CD4-positive, alpha-beta memory T cell (primary cell): ENCODE measurements around the gene LYPD4. TPM values are rescaled to one million over a fixed set of nuclear protein-coding genes. Genes with fewer than 3 reads are reported as not detected.

ENCODE experiments used
- CTCF ChIA-PET: fragments of 350-600 bp; sonication (Branson Sonifier 250); formaldehyde crosslinking; loops from one replicate; lab custom pipeline; 2021; ENCODE audit warnings: inconsistent platforms; ENCODE audit not compliant: partially characterized antibody; lab: Charles Lee
- POLR2A ChIA-PET: fragments of 350-600 bp; sonication (Branson Sonifier 250); formaldehyde crosslinking; loops from one replicate; lab custom pipeline; 2021; ENCODE audit not compliant: partially characterized antibody; lab: Charles Lee
- DNase-seq, 5 donors: peaks; one replicate each; pipeline versions ENCODE4 v3.0.0 to v3.0.0-alpha.2; 2020 to 2022; ENCODE audit warnings: mixed read lengths in 1 of 5
- H3K27ac ChIP-seq: one replicate; pipeline ENCODE4 v1.7.0; 2013; ENCODE audit warnings: low read depth, low read length
- H3K27me3 ChIP-seq: 2 replicates; pipeline ENCODE4 v1.7.0; 2013; ENCODE audit warnings: mild to moderate bottlenecking, low read length, moderate library complexity; ENCODE audit not compliant: insufficient read depth
- H3K36me3 ChIP-seq: 2 replicates; pipeline ENCODE4 v1.7.0; 2013; ENCODE audit warnings: mild to moderate bottlenecking, low read length, moderate library complexity; ENCODE audit not compliant: insufficient read depth
- H3K4me1 ChIP-seq: 2 replicates; pipeline ENCODE4 v1.7.0; 2013; ENCODE audit warnings: mild to moderate bottlenecking, low read length, moderate library complexity; ENCODE audit not compliant: insufficient read depth
- H3K4me3 ChIP-seq, 2 donors: one replicate each; pipeline ENCODE4 v1.7.0; 2013; ENCODE audit warnings: low read length in 2 of 2, mild to moderate bottlenecking in 1 of 2
- H3K9me3 ChIP-seq, 2 donors: one replicate each; pipeline ENCODE4 v1.7.0; 2013; ENCODE audit warnings: low read length in 2 of 2, control low read depth in 1 of 2; ENCODE audit not compliant: control insufficient read depth in 1 of 2
- H3K27ac Mint-ChIP-seq, 7 donors: one replicate each; pipeline ENCODE4 v1.8.0; 2020 to 2021; ENCODE audit warnings: mixed read lengths in 7 of 7, mild to moderate bottlenecking in 6 of 7, inconsistent platforms in 3 of 7, moderate library complexity in 3 of 7
- H3K27me3 Mint-ChIP-seq, 2 donors: one replicate each; pipeline ENCODE4 v1.8.0; 2020 to 2021; ENCODE audit warnings: mixed read lengths in 2 of 2
- H3K36me3 Mint-ChIP-seq, 2 donors: one replicate each; pipeline ENCODE4 v1.8.0; 2020 to 2021; ENCODE audit warnings: mixed read lengths in 2 of 2, inconsistent platforms in 1 of 2, mild to moderate bottlenecking in 1 of 2
- H3K4me1 Mint-ChIP-seq, 4 donors: one replicate each; pipeline ENCODE4 v1.8.0; 2020 to 2021; ENCODE audit warnings: mixed read lengths in 4 of 4, mild to moderate bottlenecking in 1 of 4
- H3K4me3 Mint-ChIP-seq, 8 donors: one replicate each; pipeline ENCODE4 v1.8.0; 2020 to 2021; ENCODE audit warnings: mixed read lengths in 8 of 8, mild to moderate bottlenecking in 7 of 8, moderate library complexity in 6 of 8, inconsistent platforms in 3 of 8
- H3K9me3 Mint-ChIP-seq, 8 donors: one replicate each; pipeline ENCODE4 v1.8.0; 2020 to 2021; ENCODE audit warnings: mixed read lengths in 8 of 8, mild to moderate bottlenecking in 5 of 8, inconsistent platforms in 3 of 8, moderate library complexity in 1 of 8
- intact Hi-C: fragments of 100-400 bp; cut with micrococcal nuclease; formaldehyde crosslinking; loops from one replicate; pipeline ENCODE4 v1.15.1; 2023
- polyA plus RNA-seq, 2 donors: library from polyadenylated mRNA; unstranded; fragments of 300-500 nt; fragmentation: Illumina TruSeq; gene quantifications; one replicate each; pipeline ENCODE4 v1.2.3, GENCODE V29; 2021
- total RNA-seq, 2 experiments: library from RNA; stranded (reverse); gene quantifications; one replicate each; pipeline ENCODE4 v1.2.3, GENCODE V29; 2021

LYPD4 gene
- total and polyA plus RNA-seq, 4 experiments from 2014 or later = not detected

GRCh38 chr19:41887711-41888382, 43.4 kb upstream of the LYPD4 start:
- Mint-ChIP-seq H3K36me3 (peaks cover 42 to 64% of the 10 kb centered on the region in 2 donors), H3K9me3 (no peaks in the 10 kb centered on the region), H3K27ac (peak overlapping the region; percentile 90 to 99 (median 97)), H3K4me1 (peaks cover 27 to 78% (median 56%) of the 10 kb centered on the region in 4 donors), H3K4me3 (peak overlapping the region; percentile 86 to 99 (median 96)), H3K27me3 (no peaks in the 10 kb centered on the region)
- peak overlapping the region; percentile 82 for H3K27ac ChIP-seq
- no peaks in the 10 kb centered on the region for H3K9me3 ChIP-seq
- intact Hi-C loops = loop anchor here (1.0 to 2.0 kb wide), 7 partner anchors 13 to 71 kb away; partner anchors contain the start of genes ERFL, RABAC1 and RPS19
- DNase-seq = peak; percentile 78 to 94 (median 82)
- CTCF ChIA-PET = interaction anchor here (0.7 to 8.9 kb wide), 10 partner anchors 12 to 63 kb away, joined by 3 to 142 read pairs (median 4); partner anchors contain the start of genes CD79A, ERFL and RPS19
- POLR2A ChIA-PET = interaction anchor here (1.1 to 13.9 kb wide), 16 partner anchors 14 to 524 kb away, joined by 3 to 579 read pairs (median 10); partner anchors contain the start of genes CD79A, ERFL, RABAC1 and RPS19
- H3K36me3 ChIP-seq = peaks cover 38% of the 10 kb centered on the region
- H3K4me1 ChIP-seq = peaks cover 74% of the 10 kb centered on the region
- no peaks in the 10 kb centered on the region for H3K27me3 ChIP-seq
- H3K4me3 ChIP-seq = peak overlapping the region; percentile 39 to 88

GRCh38 chr19:41886761-41887710, 42.6 kb upstream of the LYPD4 start:
- Mint-ChIP-seq H3K4me1 (peaks cover 32 to 84% (median 58%) of the 10 kb centered on the region in 4 donors), H3K4me3 (peak overlapping the region; percentile 86 to 99 (median 96)), H3K36me3 (peaks cover 46 to 67% of the 10 kb centered on the region in 2 donors), H3K9me3 (no peaks in the 10 kb centered on the region), H3K27ac (peak overlapping the region; percentile 90 to 99 (median 97)), H3K27me3 (no peaks in the 10 kb centered on the region)
- H3K27me3 ChIP-seq = no peaks in the 10 kb centered on the region
- H3K9me3 ChIP-seq = no peaks in the 10 kb centered on the region
- intact Hi-C loops = loop anchor here (1.0 to 2.0 kb wide), 7 partner anchors 12 to 72 kb away; partner anchors contain the start of genes ERFL, RABAC1 and RPS19
- H3K27ac ChIP-seq = peak overlapping the region; percentile 82
- H3K4me3 ChIP-seq = peak overlapping the region; percentile 39 to 88
- POLR2A ChIA-PET = interaction anchor here (0.6 to 13.9 kb wide), 15 partner anchors 13 to 524 kb away, joined by 3 to 579 read pairs (median 10); partner anchors contain the start of genes CD79A, ERFL, RABAC1 and RPS19
- peaks cover 73% of the 10 kb centered on the region for H3K4me1 ChIP-seq
- H3K36me3 ChIP-seq = peaks cover 29% of the 10 kb centered on the region
- CTCF ChIA-PET = interaction anchor here (0.7 to 8.9 kb wide), 11 partner anchors 13 to 65 kb away, joined by 3 to 142 read pairs (median 4); partner anchors contain the start of genes CD79A, ERFL and RPS19
- DNase-seq = peak; percentile 80 to 88 (median 83)

DNA sequence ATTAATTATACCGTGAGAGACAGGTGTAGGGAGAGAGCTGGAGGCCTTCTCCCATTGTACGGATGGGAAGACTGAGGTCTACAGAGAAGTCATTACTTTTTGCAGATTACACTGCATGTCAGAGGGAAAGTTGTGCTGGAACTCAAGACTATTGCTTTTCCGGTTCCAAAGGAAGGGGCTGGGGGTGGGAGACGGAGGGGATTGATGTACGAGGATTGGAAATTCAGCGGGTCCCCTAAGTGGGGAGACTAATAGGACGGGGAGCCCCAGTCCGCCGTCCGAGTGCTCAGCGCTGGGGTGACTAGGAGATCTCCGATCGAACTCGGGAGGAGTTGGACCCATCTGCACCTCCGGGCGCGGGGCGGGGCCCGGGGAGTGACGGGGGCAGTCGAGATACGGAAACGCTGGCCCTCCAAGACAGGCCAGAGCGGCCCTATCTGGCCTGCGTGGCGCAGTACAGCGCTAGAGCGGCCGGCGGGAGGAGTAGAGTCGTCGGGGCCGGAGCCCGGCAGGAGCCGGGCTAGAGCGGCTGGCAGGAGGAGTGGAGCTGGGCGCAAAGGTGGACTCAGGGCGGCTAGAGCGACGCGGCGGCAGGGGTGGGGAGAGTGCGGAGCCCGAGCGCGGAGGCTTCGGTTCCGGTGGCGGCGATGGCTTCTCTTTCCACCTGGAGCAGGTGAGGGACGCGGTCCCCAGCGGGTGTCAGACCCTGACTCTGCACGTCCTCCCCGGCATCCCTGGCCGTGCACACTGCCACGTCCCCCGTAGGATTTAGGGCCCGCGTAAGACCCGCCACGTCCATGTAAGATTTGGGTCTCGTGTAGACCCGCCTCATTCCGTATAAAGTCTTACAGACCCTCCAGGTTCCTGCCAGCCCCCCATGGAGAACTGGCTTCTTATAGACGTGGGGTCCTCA, 39.6 kb upstream of the LYPD4 start:
- ChIA-PET POLR2A (interaction anchor here (0.6 to 13.9 kb wide), 14 partner anchors 8 to 575 kb away, joined by 3 to 579 read pairs (median 30); partner anchors contain the start of genes CCDC97, CD79A, ERFL and RABAC1), CTCF (interaction anchor here (0.8 to 8.9 kb wide), 5 partner anchors 10 to 1313 kb away, joined by 3 to 142 read pairs (median 5); partner anchors contain the start of genes CD79A and RPS19)
- Mint-ChIP-seq H3K4me1 (peaks cover 36 to 90% (median 57%) of the 10 kb centered on the region in 4 donors), H3K9me3 (no peaks in the 10 kb centered on the region), H3K27me3 (no peaks in the 10 kb centered on the region), H3K4me3 (peak overlapping the region; percentile 86 to 99 (median 96)), H3K36me3 (peaks cover 32 to 51% of the 10 kb centered on the region in 2 donors), H3K27ac (peak overlapping the region; percentile 90 to 99 (median 96))
- no peaks in the 10 kb centered on the region for H3K27me3 ChIP-seq
- peaks cover 3% of the 10 kb centered on the region for H3K36me3 ChIP-seq
- peak overlapping the region; percentile 45 to 94 for H3K4me3 ChIP-seq
- H3K9me3 ChIP-seq = no peaks in the 10 kb centered on the region
- peak; percentile 82 to 86 (median 83) for DNase-seq
- H3K4me1 ChIP-seq = peaks cover 71% of the 10 kb centered on the region
- peak overlapping the region; percentile 82 for H3K27ac ChIP-seq
- intact Hi-C loops = loop anchor here (1.0 kb wide), 1 partner anchor 25 kb away; no protein-coding TSS in a partner anchor

DNA sequence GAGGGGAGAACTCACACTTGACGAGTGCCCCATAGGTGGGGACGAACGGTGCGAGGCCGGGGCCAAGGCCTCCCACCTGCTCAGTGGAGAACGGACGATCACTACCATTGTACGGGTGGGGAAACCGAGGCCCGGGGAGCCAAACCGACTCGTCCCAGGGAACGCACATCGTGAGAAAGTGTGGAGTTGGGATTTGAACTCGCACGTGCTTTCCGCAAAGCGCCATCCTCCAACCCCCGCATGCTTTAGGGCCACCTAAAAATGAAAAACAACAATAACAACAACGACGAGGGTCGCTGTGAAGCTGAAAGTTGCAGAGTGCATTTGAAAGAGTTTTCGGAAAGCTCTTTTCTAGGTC, 39.0 kb upstream of the LYPD4 start:
- CTCF ChIA-PET = interaction anchor here (0.8 to 8.9 kb wide), 4 partner anchors 10 to 1313 kb away, joined by 3 to 142 read pairs (median 4); partner anchors contain the start of genes CD79A and RPS19
- H3K36me3 ChIP-seq = no peaks in the 10 kb centered on the region
- H3K36me3 Mint-ChIP-seq = peaks cover 28 to 48% of the 10 kb centered on the region in 2 donors
- DNase-seq = no peak
- H3K4me3 Mint-ChIP-seq = peak overlapping the region; percentile 86 to 99 (median 96)
- H3K27ac Mint-ChIP-seq = peak overlapping the region; percentile 90 to 99 (median 96)
- no peaks in the 10 kb centered on the region for H3K9me3 ChIP-seq
- H3K27me3 Mint-ChIP-seq = no peaks in the 10 kb centered on the region
- peak overlapping the region; percentile 82 for H3K27ac ChIP-seq
- H3K4me1 Mint-ChIP-seq = peaks cover 33 to 90% (median 55%) of the 10 kb centered on the region in 4 donors
- H3K4me1 ChIP-seq = peaks cover 71% of the 10 kb centered on the region
- intact Hi-C loops = no loop called here
- POLR2A ChIA-PET = interaction anchor here (0.9 to 13.9 kb wide), 11 partner anchors 9 to 336 kb away, joined by 3 to 579 read pairs (median 103); partner anchors contain the start of genes CD79A, ERFL, RABAC1 and RPS19
- H3K9me3 Mint-ChIP-seq = no peaks in the 10 kb centered on the region
- H3K4me3 ChIP-seq = peak overlapping the region; percentile 45 to 94
- H3K27me3 ChIP-seq = no peaks in the 10 kb centered on the region

DNA sequence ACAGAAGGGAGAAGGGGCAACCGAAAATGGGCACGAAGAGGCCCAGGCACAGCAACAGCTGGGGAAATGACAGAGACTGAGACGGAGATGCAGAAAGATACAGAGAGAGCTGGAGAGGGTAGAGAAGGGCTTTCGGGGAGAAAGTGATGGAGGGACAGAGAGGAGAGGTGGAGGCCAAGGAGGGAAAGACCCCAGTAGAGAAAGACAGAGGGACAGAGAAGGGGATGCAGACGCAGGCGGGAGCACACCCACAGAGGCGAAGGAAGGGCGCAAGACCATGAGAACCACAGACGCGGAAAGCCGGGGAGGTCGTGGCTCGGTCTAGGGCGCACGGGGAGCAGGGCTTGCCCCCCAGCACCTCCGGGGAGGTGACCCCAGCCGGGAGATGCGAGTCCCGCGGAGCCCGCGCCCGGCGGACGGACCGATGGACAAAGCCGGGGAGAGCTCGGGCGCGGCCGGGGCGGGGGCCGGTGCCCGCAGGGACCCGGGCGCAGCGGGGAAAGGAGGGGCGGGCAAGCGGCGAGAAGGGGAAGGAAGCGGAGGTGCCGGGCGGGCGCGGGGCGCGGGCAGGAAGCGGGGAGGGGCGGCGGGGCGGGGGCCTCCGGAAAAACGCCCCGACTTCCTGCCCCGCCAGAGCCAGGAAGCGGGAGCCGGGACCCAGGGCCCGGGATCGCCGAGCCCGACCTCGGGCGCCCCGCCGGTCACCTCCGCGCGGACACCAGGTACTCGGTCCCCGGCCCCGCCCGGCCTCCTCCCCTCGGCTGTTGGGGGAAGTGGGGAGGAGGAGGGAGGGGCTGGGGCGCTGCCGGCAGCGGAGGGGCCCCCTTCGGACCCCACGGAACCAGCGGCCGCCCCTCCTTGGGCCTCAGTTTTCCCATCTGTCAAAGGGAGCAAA, 38.3 kb upstream of the LYPD4 start, which contains the start of gene ARHGEF1:
ARHGEF1 (plus strand) TSS at position 617 of the 895 bp plus-strand sequence. CDS start 4,899 bp downstream, outside the sequence.
- peak within 1 kb of the TSS; percentile 70 to 94 for H3K4me3 ChIP-seq
- peaks cover 71% of the 10 kb centered on the region for H3K4me1 ChIP-seq
- peak within 1 kb of the TSS; percentile 89 to 99 (median 98) for H3K4me3 Mint-ChIP-seq
- H3K4me1 Mint-ChIP-seq = peaks cover 29 to 90% (median 52%) of the 10 kb centered on the region in 4 donors
- no peaks in the 10 kb centered on the region for H3K9me3 ChIP-seq
- H3K36me3 Mint-ChIP-seq = peaks cover 23 to 41% of the 10 kb centered on the region in 2 donors
- no peaks in the 10 kb centered on the region for H3K9me3 Mint-ChIP-seq
- POLR2A ChIA-PET = interaction anchor here (0.9 to 13.9 kb wide), 10 partner anchors 9 to 337 kb away, joined by 3 to 579 read pairs (median 104); partner anchors contain the start of genes CD79A, ERFL, RABAC1 and RPS19
- H3K27ac Mint-ChIP-seq = peak within 1 kb of the TSS; percentile 95 to 100 (median 98)
- intact Hi-C loops = no loop called here
- no peaks in the 10 kb centered on the region for H3K27me3 Mint-ChIP-seq
- CTCF ChIA-PET = interaction anchor here (0.8 to 8.9 kb wide), 6 partner anchors 9 to 1312 kb away, joined by 3 to 142 read pairs (median 4); partner anchors contain the start of genes CD79A and RPS19
- H3K36me3 ChIP-seq = no peaks in the 10 kb centered on the region
- peak within 1 kb of the TSS; percentile 82 for H3K27ac ChIP-seq
- H3K27me3 ChIP-seq = no peaks in the 10 kb centered on the region
- DNase-seq = peak; percentile 55 to 71 (median 62)
